ENCODE data around the gene DNTT.
"Not testable (repeated sequence)": the region's sequence is repeated elsewhere in the genome, so short reads cannot be mapped to it uniquely, and the experiment has no call there.

The DNTT gene

GRCh38 chr10:96298362-96298761 lies 5.9 kb upstream of the DNTT start:
- Histone ChIP-seq H3K27ac (no peak overlapping the region), H3K4me3 (no peak overlapping the region)

GRCh38 chr10:96299383-96299782 lies 4.9 kb upstream of the DNTT start:
- H3K4me3 ChIP-seq = no peak overlapping the region
- no peak overlapping the region for H3K27ac ChIP-seq

DNA sequence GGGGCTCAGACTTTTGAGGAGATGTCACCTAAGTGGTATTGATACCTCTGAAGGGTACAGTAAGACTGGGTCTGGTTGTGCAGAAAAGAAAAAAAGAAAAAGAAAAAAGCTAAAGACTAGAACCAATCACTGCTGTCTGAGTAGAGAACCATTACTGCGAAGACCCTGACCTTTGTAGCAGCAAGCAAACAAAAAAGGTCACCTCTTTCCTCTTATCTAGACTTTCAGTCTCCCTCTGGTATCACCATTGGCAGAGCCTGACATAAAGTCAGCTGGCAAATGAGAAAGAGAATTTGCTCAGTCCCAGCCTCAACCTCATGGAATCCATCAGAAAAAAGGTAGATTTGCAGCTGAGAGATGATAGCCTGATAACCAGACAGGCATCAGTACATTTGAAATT lies 2.6 kb upstream of the DNTT start:
- no peak overlapping the region for H3K27ac ChIP-seq
- no peak overlapping the region for H3K4me3 ChIP-seq

DNA sequence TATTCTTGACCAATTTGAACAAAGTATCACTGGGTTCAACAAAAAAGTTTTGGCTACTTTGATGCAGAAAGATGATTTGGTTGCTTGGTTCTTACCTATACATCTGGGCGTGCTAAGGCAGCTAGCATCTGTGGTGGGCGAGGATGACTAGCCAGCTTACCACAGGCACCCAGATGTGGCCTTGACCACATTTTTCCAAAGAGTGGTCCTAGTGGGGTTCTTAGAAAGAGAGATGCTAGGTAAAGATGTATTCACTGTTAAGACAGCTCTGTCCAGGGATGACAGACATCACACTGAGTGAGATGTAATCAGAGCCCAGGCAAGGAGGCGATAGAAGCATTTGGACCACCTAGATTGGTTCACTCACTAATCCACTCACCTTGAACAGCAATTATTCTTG lies 785 bp downstream of the DNTT start:
- Histone ChIP-seq H3K4me3 (no peak overlapping the region), H3K27ac (no peak overlapping the region)

GRCh38 chr10:96306516-96306915 lies 2.3 kb downstream of the DNTT start:
- Histone ChIP-seq H3K4me3 (no peak overlapping the region), H3K27ac (no peak overlapping the region)

- H3K4me3 ChIP-seq, H3K27ac ChIP-seq: not testable (repeated sequence)
These were observed 4.6 kb downstream of the DNTT start for GRCh38 chr10:96308854-96309253.

GRCh38 chr10:96309628-96310320 lies 5.5 kb downstream of the DNTT start:
- no peak overlapping the region for H3K4me3 ChIP-seq
- no peak overlapping the region for H3K27ac ChIP-seq

- Histone ChIP-seq H3K4me3 (no peak overlapping the region), H3K27ac (no peak overlapping the region)
These were observed 6.1 kb downstream of the DNTT start for GRCh38 chr10:96310321-96310669.

DNA sequence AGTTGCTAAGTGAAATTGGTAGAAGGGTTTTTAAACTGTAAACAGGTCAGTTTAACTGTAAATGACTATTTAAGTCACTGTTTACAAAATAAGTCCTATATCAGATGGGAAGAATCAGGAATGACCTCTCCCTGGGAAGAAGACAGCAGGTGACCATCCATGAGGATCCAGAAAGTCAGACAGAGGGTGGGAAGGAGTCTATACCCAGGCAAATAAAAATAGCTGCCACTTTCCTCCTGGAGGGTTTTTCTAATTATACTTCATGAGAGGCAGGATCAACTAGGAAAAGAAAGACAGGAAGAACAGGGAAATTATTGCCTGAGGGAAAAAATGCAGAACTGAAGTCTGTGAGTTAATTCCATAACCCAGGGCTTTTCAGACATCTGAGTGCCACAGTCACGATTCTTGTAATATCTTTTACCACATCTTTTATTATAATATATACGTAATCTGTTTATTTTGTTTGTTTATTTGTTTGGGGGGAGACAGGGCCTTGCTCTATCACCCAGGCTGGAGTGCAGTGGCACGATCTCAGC lies 7.0 kb downstream of the DNTT start:
- no peak overlapping the region for H3K27ac ChIP-seq

GRCh38 chr10:96313344-96313743 lies 9.1 kb downstream of the DNTT start:
- Histone ChIP-seq H3K4me3 (no peak overlapping the region), H3K27ac (no peak overlapping the region)

More for the DNA sequence above, 7.0 kb downstream of the DNTT start:
- H3K4me3 ChIP-seq = no peak overlapping the region

DNA sequence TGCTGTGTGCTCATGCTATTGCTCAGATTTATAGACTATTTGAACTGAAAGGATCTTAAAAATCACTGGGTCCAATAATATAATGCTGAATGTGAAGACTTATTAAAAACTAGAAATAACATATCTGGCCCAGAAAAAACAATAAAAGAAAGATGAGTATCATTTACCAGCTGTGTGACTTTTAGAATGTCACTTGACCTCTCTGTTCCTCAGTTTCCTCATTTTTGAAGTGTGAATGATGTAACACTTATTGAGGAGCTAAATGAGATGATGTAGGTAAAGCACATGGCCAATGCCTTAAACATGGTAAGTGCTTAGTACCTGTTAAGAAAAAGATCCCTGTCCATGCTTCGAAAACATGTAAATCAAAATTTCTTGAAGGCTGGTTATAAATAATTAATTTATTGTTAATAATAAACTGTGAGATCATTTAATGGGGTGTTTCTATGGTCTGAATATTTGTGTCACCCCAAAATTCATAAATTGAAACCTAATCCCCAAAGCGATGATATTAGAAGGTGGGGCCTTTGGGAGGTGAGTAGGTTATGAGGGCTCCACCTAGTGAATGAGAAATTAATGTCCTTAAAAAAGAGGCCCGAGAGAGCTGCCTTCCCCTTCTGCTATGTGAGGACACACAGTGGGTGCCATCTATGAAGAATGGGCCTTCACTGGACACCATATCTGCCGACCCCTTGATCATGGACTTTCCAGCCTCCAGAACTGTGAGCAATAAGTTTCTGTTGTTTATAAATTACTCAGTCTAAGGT lies 13.0 kb downstream of the DNTT start:
- H3K4me3 ChIP-seq = no peak overlapping the region
- H3K27ac ChIP-seq = no peak overlapping the region

- Histone ChIP-seq H3K27ac (no peak overlapping the region), H3K4me3 (no peak overlapping the region)
These were observed 15.7 kb downstream of the DNTT start for GRCh38 chr10:96319754-96320474.

DNA sequence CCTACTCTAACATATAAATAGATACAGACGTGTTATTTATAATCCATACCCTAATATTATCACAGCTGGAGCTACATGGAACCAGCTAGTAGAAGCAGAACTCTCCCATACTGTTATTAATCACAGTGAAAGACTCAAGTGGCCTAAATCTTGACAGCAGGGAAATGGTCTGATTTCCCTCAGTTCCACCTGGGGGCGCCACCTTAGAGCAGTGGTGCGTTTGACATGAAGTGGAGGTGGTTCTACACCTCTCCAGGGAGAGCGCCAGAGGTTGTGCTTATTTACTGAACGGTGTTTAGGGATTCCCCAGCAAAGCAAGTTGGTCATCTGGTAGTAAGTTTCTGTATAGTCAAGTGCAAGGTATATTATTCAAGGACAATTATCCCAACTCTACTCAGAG lies 17.6 kb downstream of the DNTT start:
- H3K27ac ChIP-seq = no peak overlapping the region
- H3K4me3 ChIP-seq = no peak overlapping the region

DNA sequence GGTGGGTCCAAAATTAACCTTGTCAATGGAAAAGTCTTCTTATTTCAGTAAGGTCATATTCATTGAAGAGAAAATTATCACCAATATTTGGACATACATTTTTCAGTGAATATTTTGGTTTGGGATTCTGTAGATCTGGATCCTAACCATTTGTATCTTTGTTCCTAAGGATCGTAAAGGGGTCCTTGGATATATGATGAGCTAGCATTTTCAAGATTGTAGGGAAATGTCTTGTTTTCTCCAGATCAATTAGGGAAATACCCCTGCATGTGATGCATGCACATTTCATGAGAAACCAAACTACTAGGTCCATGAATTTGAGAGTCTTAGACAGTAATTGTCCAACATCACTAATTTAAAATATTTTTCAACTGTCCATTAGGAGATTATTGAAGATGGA lies 18.0 kb downstream of the DNTT start:
- no peak overlapping the region for H3K4me3 ChIP-seq
- H3K27ac ChIP-seq = no peak overlapping the region

GRCh38 chr10:96324447-96324846 lies 20.2 kb downstream of the DNTT start:
- Histone ChIP-seq H3K27ac (no peak overlapping the region), H3K4me3 (no peak overlapping the region)

- no peak overlapping the region for H3K4me3 ChIP-seq
- H3K27ac ChIP-seq = no peak overlapping the region
These were observed 21.6 kb downstream of the DNTT start for GRCh38 chr10:96325719-96326373.

DNA sequence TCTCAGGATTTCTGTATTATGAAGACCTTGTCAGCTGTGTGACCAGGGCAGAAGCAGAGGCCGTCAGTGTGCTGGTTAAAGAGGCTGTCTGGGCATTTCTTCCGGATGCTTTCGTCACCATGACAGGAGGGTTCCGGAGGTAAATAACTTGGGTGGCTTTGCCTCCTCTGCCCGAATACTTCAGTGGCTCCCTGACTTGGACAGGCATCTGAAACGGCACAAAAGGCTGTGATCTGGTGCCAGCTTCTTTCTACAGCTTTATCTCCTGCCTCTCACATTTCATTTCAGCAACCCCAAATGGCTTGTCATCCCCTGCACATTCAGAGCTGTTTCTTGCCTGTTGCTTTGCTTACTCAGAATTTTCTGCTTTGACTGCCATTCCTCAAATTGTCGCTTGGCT lies 23.2 kb downstream of the DNTT start:
- no peak overlapping the region for H3K27ac ChIP-seq
- no peak overlapping the region for H3K4me3 ChIP-seq

DNA sequence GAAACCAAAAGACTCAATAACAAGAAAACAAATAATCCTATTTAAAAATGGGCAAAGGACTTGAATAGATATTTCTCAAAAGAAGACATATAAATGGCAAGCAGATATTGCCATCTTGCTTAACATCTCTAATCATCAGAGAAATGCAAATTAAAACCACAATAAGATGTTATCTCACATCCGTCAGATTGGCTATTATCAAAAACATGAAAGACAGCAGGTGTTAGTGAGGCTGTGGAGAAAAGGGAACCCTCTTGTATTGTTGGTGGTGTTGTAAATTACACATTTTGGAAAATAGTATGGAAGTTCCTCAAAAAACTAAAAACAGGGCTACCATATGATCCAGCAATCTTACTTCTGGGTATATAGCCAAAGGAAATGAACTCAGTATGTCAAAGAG lies 28.9 kb downstream of the DNTT start:
- no peak overlapping the region for H3K27ac ChIP-seq
- H3K4me3 ChIP-seq = no peak overlapping the region

DNA sequence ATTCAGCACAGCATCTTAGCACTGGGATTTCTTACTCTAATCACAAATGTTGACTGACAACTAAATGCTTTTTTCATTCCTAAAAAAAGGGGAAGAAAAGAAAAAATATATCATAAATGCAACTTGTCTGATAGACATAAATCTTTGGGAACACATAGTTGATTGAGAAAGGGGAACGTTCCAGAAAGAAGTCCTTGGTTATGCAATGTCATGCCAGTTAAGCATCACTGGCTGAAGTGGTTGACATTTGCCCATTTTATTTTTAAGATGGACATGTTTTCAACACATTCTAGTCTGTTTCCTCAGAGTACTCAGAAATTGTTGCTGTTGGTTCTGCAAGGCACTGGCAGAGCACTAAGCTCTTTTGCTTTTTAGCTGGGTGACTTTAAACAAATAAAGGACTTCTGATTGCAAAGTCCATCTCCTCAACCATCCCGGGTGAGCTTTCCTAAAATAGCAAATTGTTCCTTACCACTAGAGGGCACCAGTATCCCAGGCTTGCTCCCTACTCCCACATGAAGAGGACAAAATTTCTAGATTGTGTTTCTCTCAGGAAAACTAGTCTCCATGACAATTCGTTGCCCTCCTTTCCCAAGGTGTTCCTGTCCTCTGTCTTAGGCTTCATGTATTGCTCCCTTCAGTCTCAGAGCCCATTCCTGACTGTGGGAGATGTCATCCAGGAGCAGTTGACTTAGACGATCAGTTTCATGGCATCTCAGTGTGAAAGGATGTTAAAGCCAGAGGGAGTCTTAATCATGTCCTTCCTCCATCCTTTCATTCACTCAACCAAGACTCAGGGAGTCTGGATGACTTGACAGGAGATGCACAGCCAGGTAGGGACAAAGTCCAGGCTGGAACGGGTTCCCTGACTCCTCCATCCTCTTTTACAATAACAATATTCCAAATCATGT lies 30.6 kb downstream of the DNTT start:
- Histone ChIP-seq H3K4me3 (no peak overlapping the region), H3K27ac (no peak overlapping the region)
